Neuronal stem cell (in vitro differentiated cells): ENCODE measurements around the gene DNAJB4.

ENCODE experiments used
- DNase-seq: peaks from one replicate; pipeline ENCODE4 v3.0.0-alpha.2; 2013; ENCODE audit warnings: low spot score
- H2AFZ ChIP-seq: one replicate; pipeline ENCODE4 v1.6.1; 2013; ENCODE audit warnings: mild to moderate bottlenecking, low read length, inconsistent platforms
- H2AK5ac ChIP-seq: 2 replicates; pipeline ENCODE4 v1.6.1; 2013; ENCODE audit warnings: low read depth, mild to moderate bottlenecking, inconsistent platforms, low read length, moderate library complexity, mixed read lengths
- H2BK120ac ChIP-seq: 2 replicates; pipeline ENCODE4 v1.6.1; 2013; ENCODE audit warnings: low read depth, mild to moderate bottlenecking, inconsistent platforms, low read length, moderate library complexity, mixed read lengths
- H2BK12ac ChIP-seq: one replicate; pipeline ENCODE4 v1.6.1; 2013; ENCODE audit warnings: low read length, inconsistent platforms
- H2BK15ac ChIP-seq: 2 replicates; pipeline ENCODE4 v1.6.1; 2013; ENCODE audit warnings: mild to moderate bottlenecking, low read length, inconsistent platforms, mixed read lengths
- H2BK5ac ChIP-seq: one replicate; pipeline ENCODE4 v1.6.1; 2013; ENCODE audit warnings: inconsistent platforms, mild to moderate bottlenecking, low read length, moderate library complexity
- H3K14ac ChIP-seq: one replicate; pipeline ENCODE4 v1.6.1; 2013; ENCODE audit warnings: low read length, inconsistent platforms
- H3K18ac ChIP-seq: 2 replicates; pipeline ENCODE4 v1.6.1; 2013; ENCODE audit warnings: low read length, inconsistent platforms
- H3K23ac ChIP-seq: 2 replicates; pipeline ENCODE4 v1.6.1; 2013; ENCODE audit warnings: low read depth, mild to moderate bottlenecking, mixed read lengths, low read length, inconsistent platforms; ENCODE audit not compliant: poor library complexity
- H3K27ac ChIP-seq: replicated peaks from 3 replicates; pipeline ENCODE4 v1.5.1; 2013; ENCODE audit warnings: low read length, inconsistent platforms
- H3K27me3 ChIP-seq, 3 experiments: 2 replicates each; pipeline ENCODE4 v1.6.1; 2013; ENCODE audit warnings: low read length in 3 of 3, mild to moderate bottlenecking in 2 of 3, inconsistent platforms in 1 of 3, low read depth in 1 of 3, mixed read lengths in 1 of 3, moderate library complexity in 1 of 3; ENCODE audit not compliant: control insufficient read depth in 3 of 3, insufficient read depth in 3 of 3
- H3K36me3 ChIP-seq, 2 donors: replicated peaks in 1 of 2; 2 replicates each; pipeline ENCODE4 v1.6.1; 2013; ENCODE audit warnings: low read length in 2 of 2; ENCODE audit not compliant: control insufficient read depth in 2 of 2, insufficient read depth in 2 of 2
- H3K4ac ChIP-seq: 2 replicates; pipeline ENCODE4 v1.6.1; 2013; ENCODE audit warnings: inconsistent platforms, mild to moderate bottlenecking, low read length, moderate library complexity
- H3K4me1 ChIP-seq, 2 donors: 1 replicate in 1 of 2; 2 replicates in 1 of 2; pipeline ENCODE4 v1.6.1; 2013; ENCODE audit warnings: low read length in 2 of 2, low read depth in 1 of 2; ENCODE audit not compliant: control insufficient read depth in 2 of 2, insufficient read depth in 1 of 2
- H3K4me2 ChIP-seq: one replicate; pipeline ENCODE4 v1.6.1; 2013; ENCODE audit warnings: mild to moderate bottlenecking, low read length, inconsistent platforms; ENCODE audit not compliant: insufficient read depth, poor library complexity, severe bottlenecking
- H3K4me3 ChIP-seq, 2 donors: 2 replicates each; pipeline ENCODE4 v1.5.1; 2013; ENCODE audit warnings: low read length in 2 of 2, mild to moderate bottlenecking in 2 of 2, inconsistent platforms in 1 of 2, moderate library complexity in 1 of 2
- H3K79me1 ChIP-seq: one replicate; pipeline ENCODE4 v1.6.1; 2013; ENCODE audit warnings: low read depth, mild to moderate bottlenecking, inconsistent platforms, low read length, moderate library complexity
- H3K9ac ChIP-seq: one replicate; pipeline ENCODE4 v1.6.1; 2013; ENCODE audit warnings: mild to moderate bottlenecking, low read depth, low read length, inconsistent platforms; ENCODE audit not compliant: poor library complexity
- H3K9me3 ChIP-seq, 2 donors: replicated peaks in 1 of 2; 2 replicates each; pipeline versions ENCODE3 to v1.6.1; 2013; ENCODE audit warnings: low read length in 2 of 2, mild to moderate bottlenecking in 2 of 2, inconsistent platforms in 1 of 2, low read depth in 1 of 2, mixed read lengths in 1 of 2, moderate library complexity in 1 of 2; ENCODE audit not compliant: control insufficient read depth in 2 of 2, insufficient read depth in 1 of 2
- H4K8ac ChIP-seq: one replicate; pipeline ENCODE4 v1.6.1; 2013; ENCODE audit warnings: low read depth, mild to moderate bottlenecking, inconsistent platforms, low read length, moderate library complexity
- H4K91ac ChIP-seq: one replicate; pipeline ENCODE4 v1.6.1; 2013; ENCODE audit warnings: low read length, low read depth, mild to moderate bottlenecking, inconsistent platforms; ENCODE audit not compliant: poor library complexity
- WGBS, 2 donors: extraction: QIAGEN DNeasy Blood & Tissue Kit; methylation state at CpG; one replicate each; pipeline ENCODE4 v1.1.7; 2013; ENCODE audit warnings: missing lambda C conversion rate in 2 of 2, mixed read lengths in 1 of 2; ENCODE audit not compliant: insufficient read length in 2 of 2, insufficient replicate concordance in 1 of 2; ENCODE audit errors: extremely low coverage in 2 of 2; 5-methylcytosine and 5-hydroxymethylcytosine counted together

The DNAJB4 gene

GRCh38 chr1:77972080-77972479 lies 32.7 kb upstream of the DNAJB4 start:
- H3K27ac ChIP-seq = no peak overlapping the region
- no peak overlapping the region for H2BK120ac ChIP-seq
- no peak overlapping the region for H3K4me3 ChIP-seq
- H3K18ac ChIP-seq = no peak overlapping the region
- H2BK5ac ChIP-seq = no peak overlapping the region
- H2AK5ac ChIP-seq = no peak overlapping the region
- peaks cover 1% of the 10 kb centered on the region for H3K79me1 ChIP-seq
- H3K23ac ChIP-seq = no peak overlapping the region
- no peak overlapping the region for H3K4ac ChIP-seq
- H2AFZ ChIP-seq = no peak overlapping the region
- no peak overlapping the region for H2BK12ac ChIP-seq
- no peak overlapping the region for H2BK15ac ChIP-seq
- H3K9me3 ChIP-seq = peaks cover 0 to 42% of the 10 kb centered on the region in 2 donors
- no peaks in the 10 kb centered on the region for H3K27me3 ChIP-seq
- no peak overlapping the region for H4K8ac ChIP-seq
- no peak overlapping the region for H4K91ac ChIP-seq
- DNase-seq = no peak
- peaks cover 4 to 99% of the 10 kb centered on the region in 2 donors for H3K36me3 ChIP-seq
- H3K9ac ChIP-seq = no peak overlapping the region
- no peak overlapping the region for H3K14ac ChIP-seq
- WGBS, 2 donors = no CpG with 5 or more reads among the region's 3 CpGs
- peaks cover 0 to 3% of the 10 kb centered on the region in 2 donors for H3K4me1 ChIP-seq
- H3K4me2 ChIP-seq = no peak overlapping the region

DNA sequence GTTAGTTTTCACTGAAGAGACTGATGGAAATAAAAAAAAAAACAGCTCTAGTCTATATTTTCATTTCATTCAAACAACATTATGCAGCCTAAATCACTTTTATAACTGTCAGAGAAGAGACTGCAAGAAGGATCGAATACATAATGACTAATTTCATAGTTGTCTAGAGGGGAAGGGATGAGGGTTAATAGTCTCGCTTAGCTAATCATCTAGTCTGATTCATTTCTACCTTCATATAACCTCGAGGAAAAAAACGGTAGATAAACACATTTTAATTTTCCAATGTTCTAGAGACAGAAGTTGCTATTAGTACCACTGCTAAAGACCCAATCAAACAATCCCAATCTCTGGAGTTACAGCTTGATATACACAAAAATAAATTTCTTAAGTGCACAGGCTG lies 29.4 kb upstream of the DNAJB4 start:
- H2BK120ac ChIP-seq = no peak overlapping the region
- no peak for DNase-seq
- no peak overlapping the region for H3K4me2 ChIP-seq
- H2AK5ac ChIP-seq = no peak overlapping the region
- no CpG with 5 or more reads among the region's 4 CpGs for WGBS, 2 donors
- no peak overlapping the region for H3K18ac ChIP-seq
- peaks cover 0 to 43% of the 10 kb centered on the region in 2 donors for H3K9me3 ChIP-seq
- H3K14ac ChIP-seq = no peak overlapping the region
- no peak overlapping the region for H4K8ac ChIP-seq
- H3K4me3 ChIP-seq = no peak overlapping the region
- H3K27ac ChIP-seq = no peak overlapping the region
- peaks cover 0 to 74% of the 10 kb centered on the region in 2 donors for H3K36me3 ChIP-seq
- no peak overlapping the region for H4K91ac ChIP-seq
- no peaks in the 10 kb centered on the region for H3K27me3 ChIP-seq
- no peak overlapping the region for H2BK15ac ChIP-seq
- no peaks in the 10 kb centered on the region for H3K79me1 ChIP-seq
- no peak overlapping the region for H3K23ac ChIP-seq
- H3K4me1 ChIP-seq = peaks cover 0 to 3% of the 10 kb centered on the region in 2 donors
- no peak overlapping the region for H2BK5ac ChIP-seq
- H2AFZ ChIP-seq = no peak overlapping the region
- H2BK12ac ChIP-seq = no peak overlapping the region
- no peak overlapping the region for H3K9ac ChIP-seq
- H3K4ac ChIP-seq = no peak overlapping the region

DNA sequence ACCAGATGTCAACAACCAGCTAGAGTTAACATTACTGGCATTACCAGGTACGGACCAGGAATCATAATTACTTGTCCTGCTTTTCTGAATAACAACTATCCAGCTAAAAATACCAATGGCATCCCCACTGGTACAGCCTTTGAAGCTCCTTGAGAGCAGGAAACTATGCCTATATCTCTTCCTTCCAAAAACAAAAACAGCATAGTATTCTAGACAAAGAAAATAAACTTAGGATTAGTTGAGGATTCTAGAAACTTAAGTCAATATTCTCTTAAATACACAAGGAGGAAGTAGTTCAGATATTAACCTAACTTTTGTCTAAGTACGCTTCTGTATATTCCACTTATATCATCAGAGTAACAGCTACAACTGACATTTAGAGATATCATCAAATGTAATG lies 28.8 kb upstream of the DNAJB4 start:
- no peak overlapping the region for H2BK15ac ChIP-seq
- H2BK120ac ChIP-seq = no peak overlapping the region
- H3K4me2 ChIP-seq = no peak overlapping the region
- no CpG with 5 or more reads among the region's 2 CpGs for WGBS, 2 donors
- no peak overlapping the region for H3K4ac ChIP-seq
- H3K27me3 ChIP-seq = no peaks in the 10 kb centered on the region
- no peak overlapping the region for H2BK5ac ChIP-seq
- DNase-seq = no peak
- H2AK5ac ChIP-seq = no peak overlapping the region
- H3K18ac ChIP-seq = no peak overlapping the region
- H2BK12ac ChIP-seq = no peak overlapping the region
- H3K9me3 ChIP-seq = peaks cover 0 to 42% of the 10 kb centered on the region in 2 donors
- peak overlapping the region in 1 of 2 donors; percentile 5 for H3K4me3 ChIP-seq
- H3K79me1 ChIP-seq = no peaks in the 10 kb centered on the region
- no peak overlapping the region for H2AFZ ChIP-seq
- H3K9ac ChIP-seq = no peak overlapping the region
- H3K14ac ChIP-seq = no peak overlapping the region
- H3K27ac ChIP-seq = no peak overlapping the region
- H3K23ac ChIP-seq = no peak overlapping the region
- no peak overlapping the region for H4K8ac ChIP-seq
- H3K36me3 ChIP-seq = peaks cover 0 to 72% of the 10 kb centered on the region in 2 donors
- H3K4me1 ChIP-seq = peaks cover 0 to 3% of the 10 kb centered on the region in 2 donors
- H4K91ac ChIP-seq = no peak overlapping the region

- H3K79me1 ChIP-seq = no peaks in the 10 kb centered on the region
- no CpG with 5 or more reads among the region's 13 CpGs for WGBS, 2 donors
- H2BK5ac ChIP-seq = no peak overlapping the region
- no peak for DNase-seq
- no peak overlapping the region for H4K91ac ChIP-seq
- H3K9ac ChIP-seq = no peak overlapping the region
- no peak overlapping the region for H2BK120ac ChIP-seq
- no peak overlapping the region for H3K18ac ChIP-seq
- H3K27ac ChIP-seq = no peak overlapping the region
- H3K4me1 ChIP-seq = peaks cover 0 to 3% of the 10 kb centered on the region in 2 donors
- H3K36me3 ChIP-seq = peaks cover 0 to 72% of the 10 kb centered on the region in 2 donors
- H2BK12ac ChIP-seq = no peak overlapping the region
- H2AFZ ChIP-seq = no peak overlapping the region
- H3K14ac ChIP-seq = no peak overlapping the region
- no peak overlapping the region for H3K4ac ChIP-seq
- peak overlapping the region; percentile 63 to 76 for H3K4me3 ChIP-seq
- H3K23ac ChIP-seq = no peak overlapping the region
- H2AK5ac ChIP-seq = no peak overlapping the region
- H2BK15ac ChIP-seq = no peak overlapping the region
- H3K27me3 ChIP-seq = no peaks in the 10 kb centered on the region
- H3K4me2 ChIP-seq = peak overlapping the region; percentile 44
- H3K9me3 ChIP-seq = peaks cover 0 to 41% of the 10 kb centered on the region in 2 donors
- H4K8ac ChIP-seq = no peak overlapping the region
Observed at GRCh38 chr1:77976433-77977076, 28.2 kb upstream of the DNAJB4 start.
